Activated CD4-positive, alpha-beta T cell treated with anti-CD3 and anti-CD28 coated beads, Interleukin-10, Interleukin-2, amounts not matched to agents 100 ng/mL and 50 ng/mL, durations not matched to agents 16 hours and 8 hours (primary cell): ENCODE measurements around the gene TACC2.

Experiments used
- DNase-seq: peaks from one replicate; pipeline ENCODE4 v3.0.0-alpha.2; 2020

The TACC2 gene

DNA sequence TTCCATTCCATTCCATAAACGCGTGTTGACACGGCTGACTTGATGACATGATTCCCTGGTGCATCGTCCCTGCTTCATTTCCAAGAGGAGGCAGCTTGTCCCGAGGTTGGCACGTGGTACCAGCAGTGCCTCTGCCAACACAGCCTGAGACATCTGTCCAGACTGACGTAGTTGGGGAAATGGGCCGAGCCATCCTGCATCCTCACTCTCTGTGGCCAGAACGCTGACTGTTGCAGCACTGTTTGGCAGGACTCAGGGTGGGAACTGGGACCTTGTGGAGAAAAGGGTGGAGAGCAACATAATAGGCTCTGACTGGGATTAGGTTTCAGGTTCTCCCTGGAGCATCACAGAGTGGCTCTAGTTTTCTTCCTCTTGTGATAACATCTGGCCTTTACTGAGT is 163.6 kb downstream of the TACC2 start:
- DNase-seq, result no peak

GRCh38 chr10:122154031-122154544 is 165.1 kb downstream of the TACC2 start:
- no peak for DNase-seq

DNA sequence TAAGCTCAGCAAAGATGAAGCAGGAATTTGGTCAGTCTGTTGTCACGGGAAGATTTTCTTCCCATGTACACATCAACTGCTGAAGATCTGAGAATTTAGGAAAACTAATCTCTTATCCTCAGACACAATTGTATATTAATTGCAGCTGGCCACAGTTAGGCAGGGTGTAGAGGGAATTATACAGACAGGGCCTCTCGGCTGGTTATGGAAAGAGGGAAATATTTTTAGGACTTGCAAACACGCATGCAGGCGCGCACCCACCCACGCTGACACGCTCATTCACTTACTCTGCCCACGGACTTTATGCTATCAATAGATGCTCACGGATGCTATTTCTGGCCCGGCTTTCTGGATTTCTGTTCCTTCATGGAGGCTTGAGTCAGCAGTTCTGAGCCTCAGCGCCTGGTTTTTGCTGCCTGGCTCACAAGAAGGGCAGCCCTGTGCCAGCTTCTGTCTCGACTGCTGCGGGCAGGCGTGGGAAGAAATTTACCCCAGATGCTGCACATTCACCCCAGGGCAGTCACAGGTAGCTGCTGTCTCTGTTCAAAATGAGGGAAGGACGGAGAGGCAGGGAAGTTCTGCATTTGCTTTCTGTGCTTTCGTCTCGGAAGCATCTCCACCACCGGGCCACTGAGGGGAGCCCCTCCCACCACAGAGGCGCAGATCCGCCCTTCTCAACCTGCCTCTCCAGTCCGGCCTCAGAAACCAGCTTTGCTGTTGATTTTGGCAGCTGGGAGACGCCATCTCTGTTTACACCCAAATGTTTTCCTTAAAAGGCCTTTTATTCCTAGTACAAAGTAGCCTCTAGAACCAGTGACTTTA is 165.8 kb downstream of the TACC2 start:
- DNase-seq, result no peak

DNA sequence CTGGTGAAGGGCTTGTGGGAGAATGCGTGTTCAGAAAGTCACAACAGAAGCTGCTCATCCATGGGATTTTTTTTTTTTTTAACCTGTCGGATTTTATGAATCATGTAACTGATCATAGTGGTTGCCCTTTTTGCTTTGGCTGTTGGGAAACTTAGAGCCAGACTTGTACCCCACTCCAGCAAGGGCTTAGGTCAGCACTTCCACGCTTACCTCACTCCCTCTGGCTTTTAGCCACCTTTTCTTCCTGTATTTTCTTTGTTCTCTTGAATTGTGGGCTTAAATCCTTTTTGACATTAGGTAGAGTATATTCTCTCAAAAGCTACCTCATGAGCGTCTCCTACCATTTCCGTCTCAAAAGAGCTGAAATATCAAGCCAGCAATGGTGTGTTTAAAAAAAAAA is 168.5 kb downstream of the TACC2 start:
- no peak for DNase-seq

DNA sequence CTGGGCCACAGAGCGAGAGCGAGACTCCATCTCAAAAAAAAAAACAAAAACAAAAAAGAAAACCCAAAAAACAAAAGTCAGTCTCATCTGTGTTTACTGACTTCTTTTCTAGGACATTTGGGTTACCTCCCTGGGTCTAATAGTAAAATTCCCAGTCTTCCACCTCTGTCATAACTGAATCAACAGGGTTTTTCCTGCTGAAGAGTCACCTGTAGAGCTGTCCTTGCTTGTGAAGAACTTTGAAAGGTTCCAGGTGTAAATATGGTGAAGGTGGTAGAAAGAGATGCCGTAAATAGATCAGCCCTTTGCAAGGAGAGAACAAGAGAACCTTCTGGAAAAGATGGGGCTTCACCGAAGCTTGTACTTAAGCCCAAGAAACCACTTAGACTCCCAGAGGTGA is 169.4 kb downstream of the TACC2 start:
- DNase-seq, result no peak

DNA sequence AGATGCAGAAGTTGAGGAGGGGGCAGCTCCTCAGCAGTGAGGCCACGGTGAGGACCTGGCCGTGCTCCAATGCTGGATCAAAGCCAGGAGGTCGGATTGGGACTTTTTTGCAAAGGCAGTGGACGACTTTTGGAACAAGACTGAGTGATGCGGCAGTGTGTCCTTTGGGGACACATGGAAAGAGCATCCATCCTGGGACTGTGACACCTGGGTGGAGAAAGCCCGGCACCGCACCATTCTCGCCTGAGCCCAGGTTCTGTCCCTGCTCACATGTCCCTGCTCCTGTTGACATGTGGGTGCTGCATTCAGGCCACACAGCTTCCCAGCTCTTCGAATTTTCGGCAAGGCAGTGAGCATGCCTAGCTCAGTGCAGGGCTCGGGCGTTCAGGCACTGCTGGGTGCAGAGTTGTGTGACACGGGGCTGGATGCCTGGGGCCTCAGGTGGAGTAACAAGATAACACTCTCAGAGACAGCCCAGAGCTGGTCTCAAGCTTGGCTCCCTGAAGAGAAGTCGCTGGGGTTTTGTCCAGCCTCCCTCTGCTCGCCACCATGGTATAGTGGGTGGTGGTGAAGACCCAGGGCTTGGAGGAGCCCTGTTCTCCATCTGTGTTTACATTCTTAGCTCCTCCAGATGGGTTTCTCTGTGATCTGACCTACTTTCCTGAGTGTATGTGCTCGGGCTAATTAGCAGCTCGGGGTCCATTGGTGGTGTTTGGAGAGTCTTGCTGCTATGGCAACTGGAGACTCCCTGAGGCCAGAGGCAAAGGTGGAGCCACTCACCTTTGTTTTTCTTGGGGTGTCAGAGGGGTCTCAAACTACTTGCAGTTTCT is 170.4 kb downstream of the TACC2 start:
- no peak for DNase-seq

DNA sequence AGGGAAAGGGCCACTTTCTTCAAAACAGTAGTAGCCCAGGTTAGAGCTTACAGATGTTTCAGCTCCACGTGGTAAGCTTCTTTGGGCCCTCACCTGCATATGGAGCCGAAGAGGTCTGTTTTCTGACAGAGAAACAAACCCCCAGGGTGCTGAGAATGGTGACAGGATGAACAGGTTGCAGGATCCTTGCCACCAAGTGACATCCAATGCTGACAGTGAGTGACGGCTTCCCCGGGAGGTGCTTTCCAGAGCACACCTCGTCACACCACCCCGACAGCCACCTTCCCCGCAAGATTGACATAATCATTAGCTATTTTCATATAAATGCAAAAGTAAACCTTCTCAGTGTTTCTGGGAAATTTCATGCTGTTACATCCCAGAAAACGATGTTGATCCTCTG is 172.8 kb downstream of the TACC2 start:
- no peak for DNase-seq

- no peak for DNase-seq
These were observed 173.8 kb downstream of the TACC2 start for GRCh38 chr10:122162671-122163173.

GRCh38 chr10:122163174-122164022 is 174.4 kb downstream of the TACC2 start:
- no peak for DNase-seq

GRCh38 chr10:122164023-122164601 is 175.1 kb downstream of the TACC2 start:
- no peak for DNase-seq

- DNase-seq, result no peak
These were observed 176.0 kb downstream of the TACC2 start for GRCh38 chr10:122164815-122165483.

GRCh38 chr10:122165484-122166276 is 176.7 kb downstream of the TACC2 start:
- DNase-seq, result no peak

GRCh38 chr10:122168101-122168500 is 179.1 kb downstream of the TACC2 start:
- DNase-seq, result no peak

- no peak for DNase-seq
These were observed 179.8 kb downstream of the TACC2 start for GRCh38 chr10:122168598-122169394.

- no peak for DNase-seq
These were observed 181.8 kb downstream of the TACC2 start for GRCh38 chr10:122170802-122171201.

GRCh38 chr10:122171302-122172075 is 182.5 kb downstream of the TACC2 start:
- no peak for DNase-seq

- DNase-seq, result no peak
These were observed 183.5 kb downstream of the TACC2 start for GRCh38 chr10:122172361-122173008.

- no peak for DNase-seq
These were observed 184.4 kb downstream of the TACC2 start for GRCh38 chr10:122173337-122173736.
